Umbilical cord (tissue), 2 donors: Measurements from ENCODE around the gene DYDC1. TPM values are rescaled to one million over a fixed set of nuclear protein-coding genes. Genes with fewer than 3 reads are reported as not detected.
"Not testable (repeated sequence)": the region's sequence is repeated elsewhere in the genome, so short reads cannot be mapped to it uniquely, and the experiment has no call there.

ENCODE experiments used
- DNase-seq: peaks from one replicate; pipeline ENCODE4 v3.0.0-alpha.2; 2015; ENCODE audit warnings: low spot score
- total RNA-seq: library from RNA; depleted of rRNA; stranded (reverse); fragments of >200 nt; gene quantifications from one replicate; pipeline ENCODE4 v1.2.3, GENCODE V29; 2014; ENCODE audit warnings: low replicate concordance; ENCODE audit not compliant: insufficient read depth

Gene DYDC1
- total RNA-seq = not detected

DNA sequence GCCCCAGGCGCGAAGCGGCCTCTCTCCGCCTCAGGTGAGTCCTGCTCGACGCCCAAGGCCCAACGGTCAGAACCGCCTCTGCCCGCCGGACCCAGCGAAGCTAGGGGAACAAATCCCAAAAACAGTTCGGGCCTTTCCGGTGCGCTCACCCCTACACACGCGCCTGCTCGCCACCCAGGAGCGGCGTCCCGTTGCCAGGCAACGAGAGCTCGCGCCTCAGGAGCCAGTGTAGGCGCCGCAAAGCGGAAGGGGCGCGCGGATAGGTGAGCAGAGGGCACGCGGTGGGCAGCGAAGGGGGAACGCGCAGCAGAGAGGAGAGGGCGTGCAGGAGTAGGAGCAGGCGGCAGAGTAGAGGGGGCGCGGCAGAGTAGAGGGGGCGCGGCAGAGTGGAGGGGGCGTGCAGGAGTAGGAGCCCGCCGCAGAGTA, at the start of gene DYDC1, which contains the start of gene DYDC2:
TSS of gene DYDC1 (minus strand) at position 193 of the 426 bp plus-strand sequence. CDS start 4,154 bp downstream, outside the sequence.
TSS of gene DYDC2 (plus strand) at position 219 of the 426 bp plus-strand sequence. CDS start 5,663 bp downstream, outside the sequence.
- peak; percentile 47 for DNase-seq

DNA sequence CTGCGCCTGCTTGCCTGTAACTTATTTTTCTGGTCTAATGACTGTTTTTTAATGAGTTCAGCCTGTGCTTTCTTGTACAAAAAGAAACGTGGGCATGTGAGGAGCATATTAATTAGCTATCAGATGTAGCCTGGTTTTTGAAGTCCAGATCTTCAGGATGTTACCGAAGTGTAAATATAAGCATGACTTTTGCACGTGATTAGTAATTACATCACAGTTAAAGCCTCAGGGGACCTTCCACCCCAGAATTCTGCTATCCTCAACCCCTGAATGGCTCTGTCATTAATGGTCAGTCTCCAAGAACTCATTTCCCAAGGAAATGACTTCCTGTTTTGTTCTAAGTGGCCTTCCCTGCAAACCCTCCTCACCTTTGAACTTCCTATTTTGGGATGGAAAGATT, 49.6 kb upstream of the DYDC1 start:
- DNase-seq = no peak

GRCh38 chr10:80405626-80406025, 49.1 kb upstream of the DYDC1 start:
- DNase-seq = peak; percentile 79

DNA sequence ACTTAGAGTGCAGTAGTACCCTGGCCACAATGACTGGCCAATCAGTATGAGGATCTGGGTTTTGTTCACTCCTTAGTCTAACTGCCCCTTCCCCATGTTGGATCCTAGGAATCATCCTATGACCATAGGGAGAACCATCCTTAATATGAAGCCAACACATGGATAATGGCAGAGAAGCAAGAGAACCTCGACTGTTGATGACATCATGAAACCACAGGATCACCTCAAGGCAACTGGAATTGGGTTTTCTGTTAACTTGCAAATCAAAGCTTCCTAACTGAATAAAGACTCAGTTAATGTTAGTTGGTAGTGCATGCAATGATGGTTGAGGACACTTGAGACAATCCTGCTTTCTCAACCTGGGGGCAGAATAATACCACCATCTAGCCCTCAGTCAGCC, 48.5 kb upstream of the DYDC1 start:
- DNase-seq = no peak

DNA sequence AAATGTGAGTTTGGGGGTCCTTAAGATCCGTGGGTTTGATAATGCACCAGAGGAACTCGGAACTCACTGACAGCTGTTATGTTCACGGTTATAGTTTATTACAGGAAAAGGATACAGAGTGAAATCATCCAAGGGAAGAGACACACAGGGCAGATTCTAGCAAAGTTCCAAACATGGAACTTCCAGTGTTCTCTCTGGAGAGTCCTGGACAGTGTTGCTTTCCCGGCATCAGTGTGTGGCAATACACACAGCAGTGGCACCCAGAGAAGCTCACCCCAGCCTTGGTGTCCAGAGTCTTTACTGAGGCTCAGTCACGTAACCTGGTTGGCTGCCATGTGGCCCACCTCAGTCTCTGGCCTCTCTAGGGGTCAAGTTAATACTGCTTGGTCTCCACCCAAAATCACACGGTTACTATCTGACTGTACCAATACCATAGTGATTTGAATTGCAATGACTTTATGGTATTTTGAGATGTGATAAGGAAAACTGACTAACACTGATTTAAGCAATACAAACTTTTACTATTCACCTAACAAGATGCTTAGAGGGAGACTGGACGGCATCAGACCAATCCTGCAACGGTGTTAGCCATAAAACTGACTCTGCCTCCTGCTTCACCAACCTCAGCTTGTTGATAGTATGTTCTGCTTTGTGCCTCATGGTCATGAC, 43.7 kb upstream of the DYDC1 start:
- no peak for DNase-seq

GRCh38 chr10:80397014-80397413, 40.5 kb upstream of the DYDC1 start:
- DNase-seq = no peak

DNA sequence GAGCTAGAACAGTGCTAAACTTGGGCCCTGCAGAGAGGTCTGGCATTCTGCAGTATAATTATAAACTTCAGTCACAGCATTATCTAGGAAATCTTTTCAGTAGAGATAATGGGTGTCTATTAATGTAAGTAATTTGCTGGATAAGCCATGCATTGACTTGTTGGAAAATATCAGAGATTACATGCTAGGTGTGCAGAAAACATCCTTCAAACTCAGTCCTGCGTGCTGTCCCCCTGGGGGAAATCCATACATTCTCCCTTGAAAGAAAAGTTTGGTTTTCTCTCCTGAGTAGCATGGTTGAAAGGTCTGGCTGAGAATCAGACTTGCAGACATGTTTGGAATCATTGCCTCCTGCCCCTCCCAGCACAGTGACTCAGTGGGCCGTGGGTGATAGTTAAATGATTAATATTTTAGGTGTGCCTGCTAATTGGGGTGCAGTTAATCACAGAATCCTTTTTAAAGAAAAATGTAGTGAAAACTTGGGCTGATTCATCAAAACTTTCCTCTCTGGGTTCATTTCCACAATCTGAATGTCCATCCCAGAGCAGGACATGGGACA, 37.9 kb upstream of the DYDC1 start:
- peak; percentile 53 for DNase-seq

- no peak for DNase-seq
Observed at GRCh38 chr10:80392250-80392649, 35.7 kb upstream of the DYDC1 start.

DNA sequence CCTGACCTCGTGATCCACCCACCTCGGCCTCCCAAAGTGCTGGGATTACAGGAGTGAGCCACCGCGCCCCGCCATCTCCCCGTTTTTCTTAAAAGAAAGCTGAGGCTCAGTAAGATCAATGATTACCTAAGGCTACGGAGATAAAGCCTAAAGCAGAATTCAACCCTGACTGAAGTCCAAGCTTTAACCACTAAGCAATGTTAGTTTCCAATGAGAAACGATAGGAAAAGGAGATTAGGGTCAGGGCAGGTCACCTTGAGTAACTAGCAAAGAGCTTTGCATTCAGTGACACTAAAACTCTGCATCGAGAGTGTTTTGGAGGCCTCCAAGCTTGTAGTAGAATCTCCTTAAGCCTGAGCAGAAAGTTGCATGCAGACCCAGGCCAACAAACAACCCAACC, 34.2 kb upstream of the DYDC1 start:
- no peak for DNase-seq

GRCh38 chr10:80382989-80383388, 26.4 kb upstream of the DYDC1 start:
- peak; percentile 50 for DNase-seq

- DNase-seq = peak; percentile 89
Observed at GRCh38 chr10:80380185-80380584, 23.6 kb upstream of the DYDC1 start.

- peak; percentile 91 for DNase-seq
Observed at GRCh38 chr10:80379701-80380100, 23.1 kb upstream of the DYDC1 start.

- no peak for DNase-seq
Observed at GRCh38 chr10:80373502-80373901, 16.9 kb upstream of the DYDC1 start.

GRCh38 chr10:80372675-80373074, 16.1 kb upstream of the DYDC1 start:
- no peak for DNase-seq

- no peak for DNase-seq
Observed at GRCh38 chr10:80371467-80371866, 14.9 kb upstream of the DYDC1 start.

- no peak for DNase-seq
Observed at GRCh38 chr10:80365510-80365909, 9.0 kb upstream of the DYDC1 start.

DNA sequence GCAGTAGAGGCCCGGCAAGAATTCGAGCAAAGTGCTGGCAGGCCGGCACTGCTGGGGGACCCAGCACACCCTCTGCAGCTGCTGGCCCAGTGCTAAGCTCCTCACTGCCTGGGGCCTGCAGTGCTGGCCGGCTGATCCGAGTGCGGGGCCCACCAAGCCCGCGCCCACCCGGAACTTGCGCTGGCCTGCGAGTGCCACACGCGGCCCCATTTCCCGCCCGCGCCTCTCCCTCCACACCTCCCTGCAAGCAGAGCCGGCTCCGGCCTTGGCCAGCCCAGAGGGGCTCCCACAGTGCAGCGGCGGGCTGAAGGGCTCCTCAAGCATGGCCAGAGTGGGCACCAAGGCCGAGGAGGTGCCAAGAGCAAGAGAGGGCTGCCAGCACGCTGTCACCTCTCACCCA, 3.1 kb upstream of the DYDC1 start:
- DNase-seq = no peak

GRCh38 chr10:80358925-80359324, 2.4 kb upstream of the DYDC1 start:
- not testable (repeated sequence) for DNase-seq

DNA sequence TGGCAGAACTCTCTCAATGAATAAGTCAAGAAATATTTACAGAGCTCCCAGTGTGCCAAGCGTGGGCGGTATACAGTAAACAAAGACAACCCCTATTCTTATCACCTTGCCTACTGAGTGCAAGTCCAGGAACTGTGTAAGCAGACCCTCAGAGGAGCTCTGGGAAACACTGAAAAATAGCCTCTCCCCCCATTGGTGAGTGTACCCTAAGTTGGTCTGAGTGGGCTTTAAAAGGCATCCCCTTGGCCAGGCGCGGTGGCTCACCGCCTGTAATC, 1.2 kb upstream of the DYDC1 start:
- no peak for DNase-seq

DNA sequence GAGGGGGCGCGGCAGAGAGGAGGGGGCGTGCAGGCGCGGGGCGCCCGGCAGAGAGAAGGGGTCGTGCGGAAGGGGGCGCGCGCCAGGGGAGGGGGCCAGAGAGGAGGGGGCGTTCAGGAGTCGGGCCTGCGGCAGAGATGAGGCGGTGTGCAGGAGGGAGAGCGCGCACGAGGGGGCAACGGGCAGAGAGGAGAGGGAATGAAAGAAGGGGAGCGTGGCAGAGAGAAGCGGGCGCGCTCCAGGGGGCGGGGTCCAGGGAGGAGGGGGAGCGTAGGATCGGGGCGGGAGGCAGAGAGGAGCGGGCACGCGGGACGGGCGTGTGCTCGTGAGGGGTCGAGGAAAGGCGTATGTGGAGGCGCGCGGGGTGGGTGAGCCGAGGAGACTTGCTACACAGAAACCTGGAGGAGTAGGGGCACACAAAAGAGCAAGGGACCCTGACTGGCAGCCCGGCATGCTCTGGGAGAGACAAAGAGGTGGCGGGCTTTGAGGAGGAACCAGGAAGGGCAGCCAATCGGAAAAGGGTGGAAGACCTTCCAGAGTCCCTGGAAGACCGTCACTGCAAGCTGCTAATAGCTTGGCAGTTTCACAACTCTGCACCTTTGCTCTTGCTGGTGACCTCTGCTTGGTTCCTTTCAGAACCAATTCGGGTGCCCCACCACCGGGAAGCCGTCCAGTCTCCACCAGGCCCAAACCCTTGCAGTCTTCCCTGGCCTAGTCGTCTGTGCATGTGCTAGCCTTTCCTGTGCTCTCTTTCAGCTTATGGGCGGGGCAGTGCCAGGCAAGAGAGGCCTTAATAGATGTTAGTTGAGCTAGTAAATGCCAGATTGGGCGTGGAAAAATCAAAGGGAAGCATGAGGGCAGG, 665 bp upstream of the DYDC1 start:
- no peak for DNase-seq

GRCh38 chr10:80351220-80351619, 5.3 kb downstream of the DYDC1 start:
- DNase-seq = no peak

DNA sequence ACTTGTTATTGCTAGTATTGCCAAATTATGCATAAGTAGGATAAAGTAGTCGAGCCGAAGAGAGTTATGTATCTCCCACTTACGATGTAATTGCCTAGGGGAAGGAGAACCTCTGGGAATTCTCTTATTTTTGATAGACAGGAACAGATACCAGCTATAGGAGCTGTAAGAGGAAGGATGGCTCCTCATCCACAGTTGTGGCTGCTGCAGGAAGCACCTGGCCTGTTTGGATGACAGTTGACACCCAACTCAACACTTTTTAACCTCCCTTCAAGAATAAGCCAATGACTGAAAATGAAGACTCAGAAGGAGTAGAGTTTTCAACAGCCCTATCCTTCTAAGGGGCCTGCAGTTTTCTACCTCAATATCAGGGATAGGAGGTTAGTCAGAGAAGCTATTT, 6.3 kb downstream of the DYDC1 start:
- no peak for DNase-seq

- DNase-seq = no peak
Observed at GRCh38 chr10:80344912-80345311, 11.6 kb downstream of the DYDC1 start.
